GM12878 (cell line): ENCODE results near the gene RAD51B. TPM values are rescaled to one million over a fixed set of nuclear protein-coding genes. Genes with fewer than 3 reads are reported as not detected.
"Not testable (repeated sequence)": the region's sequence is repeated elsewhere in the genome, so short reads cannot be mapped to it uniquely, and the experiment has no call there.

Experiments
- ATAC-seq: fragments of 200-7000 bp; cut with Tn5 transposase; 3 replicates; pipeline ENCODE4 v1.9.1; 2020; ENCODE audit warnings: mild to moderate bottlenecking, moderate library complexity
- BruUV-seq: library from RNA; stranded (reverse); fragments of 400-500 nt; replicated peaks from 2 replicates; lab custom pipeline; 2021; lab: Mats Ljungman, UMichigan
- CTCF ChIA-PET: fragments of 300-600 bp; sonication (Branson Sonifier 250); formaldehyde crosslinking; extraction: SDS; loops from one replicate; lab custom pipeline; 2021; ENCODE audit warnings: inconsistent platforms; lab: Yijun Ruan, JAX
- POLR2A ChIA-PET: fragments of 350-600 bp; formaldehyde crosslinking; extraction: SDS; loops from one replicate; lab custom pipeline; 2021; ENCODE audit warnings: inconsistent platforms; lab: Charles Lee
- RAD21 ChIA-PET: fragments of 300-600 bp; sonication (Branson Sonifier 250); formaldehyde crosslinking; loops from one replicate; lab custom pipeline; 2023; ENCODE audit warnings: antibody characterized with exemption; ENCODE audit not compliant: unreplicated experiment; lab: Charles Lee
- SMC1A ChIA-PET: fragments of 300-600 bp; sonication (Branson Sonifier 250); formaldehyde crosslinking; loops from one replicate; lab custom pipeline; 2023; ENCODE audit not compliant: unreplicated experiment, uncharacterized antibody; lab: Charles Lee
- DNase-seq: peaks from one replicate; pipeline ENCODE4 v3.0.0-alpha.2; 2011; ENCODE audit warnings: low read depth, low spot score
- FAIRE-seq: peaks from 3 replicates; lab custom pipeline; 2011; peaks lifted over from hg19 to GRCh38; lab: Jason Lieb, UNC
- H2AFZ ChIP-seq: 2 replicates; pipeline ENCODE4 v1.6.0; 2011; ENCODE audit warnings: low read depth, low read length, control low read depth; ENCODE audit not compliant: control insufficient read depth
- H3K27ac ChIP-seq: 2 replicates; pipeline ENCODE4 v1.5.1; 2011; ENCODE audit warnings: control low read depth; ENCODE audit not compliant: control insufficient read depth, insufficient read depth
- H3K27me3 ChIP-seq, 2 experiments: replicated peaks in 1 of 2; 2 replicates each; pipeline versions ENCODE4 v1.6.0 to v1.6.1; 2011; ENCODE audit warnings: low read length in 1 of 2; ENCODE audit not compliant: control insufficient read depth in 2 of 2, insufficient read depth in 2 of 2
- H3K36me3 ChIP-seq, 2 experiments: 2 replicates each; pipeline ENCODE4 v1.5.1; 2011; ENCODE audit warnings: low read length in 1 of 2; ENCODE audit not compliant: control insufficient read depth in 2 of 2, insufficient read depth in 2 of 2
- H3K4me1 ChIP-seq: 2 replicates; pipeline ENCODE4 v1.6.1; 2011; ENCODE audit warnings: mild to moderate bottlenecking, low read length, moderate library complexity, mixed read lengths; ENCODE audit not compliant: control insufficient read depth, insufficient read depth
- H3K4me2 ChIP-seq: 2 replicates; pipeline ENCODE4 v1.6.0; 2011; ENCODE audit warnings: control low read depth; ENCODE audit not compliant: control insufficient read depth, insufficient read depth
- H3K4me3 ChIP-seq: fragments of 200-600 bp; sonication (generic); 2 replicates; pipeline ENCODE4 v1.5.1; 2016
- H3K79me2 ChIP-seq: 2 replicates; pipeline ENCODE4 v1.6.0; 2011; ENCODE audit warnings: low read length; ENCODE audit not compliant: control insufficient read depth, insufficient read depth
- H3K9ac ChIP-seq: 2 replicates; pipeline ENCODE4 v1.8.0; 2011; ENCODE audit warnings: low read length, control low read depth, mixed read lengths; ENCODE audit not compliant: control insufficient read depth, insufficient read depth
- H3K9me3 ChIP-seq: replicated peaks from 3 replicates; pipeline ENCODE4 v1.5.1; 2011; ENCODE audit warnings: mild to moderate bottlenecking, low read length; ENCODE audit not compliant: control insufficient read depth, insufficient read depth
- H4K20me1 ChIP-seq: 2 replicates; pipeline ENCODE4 v1.6.0; 2011; ENCODE audit not compliant: control insufficient read depth, insufficient read depth
- CHD1 ChIP-seq: IDR thresholded peaks from 2 replicates; pipeline ENCODE4 v1.6.1; 2012; ENCODE audit warnings: low read depth, low read length, improper control_type of control experiment
- IKZF2 ChIP-seq, 2 experiments: fragments of 450-650 bp; IDR thresholded peaks; 2 replicates each; pipeline ENCODE4 v1.6.1; 2017; ENCODE audit warnings: mild to moderate bottlenecking in 2 of 2, moderate library complexity in 2 of 2
- IRF4 ChIP-seq: IDR thresholded peaks from 2 replicates; pipeline ENCODE4 v1.6.1; 2011; ENCODE audit warnings: low read depth, low read length
- MLLT1 ChIP-seq: fragments of 450-650 bp; IDR thresholded peaks from 2 replicates; pipeline ENCODE4 v1.6.1; 2016; ENCODE audit warnings: mild to moderate bottlenecking
- REST ChIP-seq: IDR thresholded peaks from 2 replicates; pipeline ENCODE4 v1.6.1; 2012; ENCODE audit warnings: mild to moderate bottlenecking, low read depth, low read length
- TAF1 ChIP-seq: IDR thresholded peaks from 2 replicates; pipeline ENCODE4 v1.6.1; 2011; ENCODE audit warnings: mild to moderate bottlenecking, low read depth, low read length, borderline replicate concordance
- TCF3 ChIP-seq: IDR thresholded peaks from 2 replicates; pipeline ENCODE4 v1.6.1; 2012; ENCODE audit warnings: low read depth, mild to moderate bottlenecking, low read length, borderline replicate concordance; ENCODE audit not compliant: insufficient read depth
- USF1 ChIP-seq: IDR thresholded peaks from 2 replicates; pipeline ENCODE4 v1.6.1; 2011; ENCODE audit warnings: borderline replicate concordance, low read depth, mild to moderate bottlenecking, moderate library complexity, mixed read lengths, low read length; ENCODE audit not compliant: insufficient read depth; ENCODE audit errors: extremely low read length
- WGBS: methylation state at CpG from one replicate; pipeline ENCODE4 v1.1.6; 2016; ENCODE audit warnings: low lambda C conversion rate; ENCODE audit not compliant: insufficient replicate concordance, insufficient coverage; ENCODE audit errors: missing lambda C conversion rate; 5-methylcytosine and 5-hydroxymethylcytosine counted together
- in situ Hi-C: fragments of 300-500 bp; cut with MboI; formaldehyde crosslinking; loops from 9 replicates; pipeline ENCODE4 v1.14.3; 2018; ENCODE audit warnings: mixed read lengths
- intact Hi-C: fragments of 100-400 bp; cut with micrococcal nuclease; formaldehyde crosslinking; loops from one replicate; pipeline ENCODE4 v1.14.2; 2022; ENCODE audit not compliant: unreplicated experiment
- polyA plus RNA-seq, 11 experiments: library from polyadenylated mRNA; depleted of rRNA in 4 of 11; unstranded in 6 of 11; stranded (reverse) in 5 of 11; fragments of >200 nt; fragmentation: Nextera tagmentation in 4 of 11; fragmentation: Illumina TruSeq in 1 of 11; extraction: Ambion mirVana in 4 of 11; extraction: Trizol in 1 of 11; gene quantifications; 1 replicate in 1 of 11; 2 replicates in 10 of 11; pipeline versions ENCODE4 v1.2.1 to v1.2.3, GENCODE V29; 2011 to 2016; ENCODE audit warnings: inconsistent platforms in 2 of 11, missing spikeins in 2 of 11, low read depth in 1 of 11
- total RNA-seq, 4 experiments: library from RNA; depleted of rRNA in 3 of 4; stranded (reverse); fragments of >200 nt in 3 of 4; fragmentation: Illumina TruSeq in 1 of 4; extraction: Trizol in 1 of 4; gene quantifications; 2 replicates each; pipeline versions ENCODE4 v1.2.1 to v1.2.3, GENCODE V29; 2013 to 2021

RAD51B gene
- total and polyA plus RNA-seq, 10 of the 15 experiments (the other 5 are each of a cell fraction or from before 2014, with no cell fraction given), result 9.8 to 26.8 (median 21.3) TPM

GRCh38 chr14:68302938-68303337 is 483.4 kb downstream of the RAD51B start:
- H3K36me3 ChIP-seq, ATAC-seq, H3K9ac ChIP-seq, H3K9me3 ChIP-seq, H4K20me1 ChIP-seq, FAIRE-seq, BruUV-seq, intact Hi-C loops, H3K27ac ChIP-seq, H2AFZ ChIP-seq, DNase-seq, H3K4me2 ChIP-seq, H3K79me2 ChIP-seq, in situ Hi-C loops, H3K4me3 ChIP-seq, H3K27me3 ChIP-seq: not testable (repeated sequence)
- ChIA-PET CTCF (interaction anchor here (0.6 to 4.6 kb wide), 3 partner anchors 9 to 42 kb away, joined by 4 to 37 read pairs (median 5); no protein-coding TSS in a partner anchor), RAD21 (interaction anchor here (1.8 to 8.2 kb wide), 3 partner anchors 9 to 20 kb away, joined by 6 to 343 read pairs (median 59); no protein-coding TSS in a partner anchor), POLR2A (interaction anchor here (1.1 to 7.8 kb wide), 3 partner anchors 18 to 508 kb away, joined by 3 to 141 read pairs (median 4); no protein-coding TSS in a partner anchor), SMC1A (interaction anchor here (1.0 to 7.9 kb wide), 6 partner anchors 13 to 83 kb away, joined by 3 to 321 read pairs (median 110); no protein-coding TSS in a partner anchor)
- H3K4me1 ChIP-seq, result peaks cover 31% of the 10 kb centered on the region
- WGBS, result 93% methylated on average over 2 of the region's 2 CpGs

GRCh38 chr14:68305738-68306137 is 486.2 kb downstream of the RAD51B start:
- no peak for FAIRE-seq
- SMC1A ChIA-PET, result interaction anchor here (0.6 to 7.9 kb wide), 33 partner anchors 8 to 524 kb away, joined by 3 to 321 read pairs (median 8); no protein-coding TSS in a partner anchor
- no peaks in the 10 kb centered on the region; the same call in 1 of the 2 replicates for H3K79me2 ChIP-seq
- in situ Hi-C loops, result no loop called here
- no peaks in the 10 kb centered on the region for H4K20me1 ChIP-seq
- H3K36me3 ChIP-seq, result peaks cover 0 to 5% of the 10 kb centered on the region in 2 experiments; a peak in 1 of 4 replicates
- TSS peak; percentile 93 for BruUV-seq
- CTCF ChIA-PET, result interaction anchor here (0.7 to 5.7 kb wide), 21 partner anchors 9 to 361 kb away, joined by 3 to 73 read pairs (median 5); no protein-coding TSS in a partner anchor
- H3K9ac ChIP-seq, result peak overlapping the region; percentile 67
- H3K27me3 ChIP-seq, result no peaks in the 10 kb centered on the region
- H3K27ac ChIP-seq, result peak overlapping the region; percentile 98
- H3K9me3 ChIP-seq, result peaks cover 8% of the 10 kb centered on the region; the same call in 2 of the 3 replicates
- peaks cover 45% of the 10 kb centered on the region for H3K4me1 ChIP-seq
- POLR2A ChIA-PET, result interaction anchor here (0.5 to 7.8 kb wide), 22 partner anchors 11 to 509 kb away, joined by 3 to 141 read pairs (median 4); no protein-coding TSS in a partner anchor
- intact Hi-C loops, result loop anchor here (1.0 to 5.0 kb wide), 4 partner anchors 22 to 75 kb away; no protein-coding TSS in a partner anchor
- no peak overlapping the region for H2AFZ ChIP-seq
- RAD21 ChIA-PET, result interaction anchor here (0.6 to 13.1 kb wide), 26 partner anchors 8 to 514 kb away, joined by 3 to 343 read pairs (median 8); no protein-coding TSS in a partner anchor
- WGBS, result 18% methylated on average over 4 of the region's 4 CpGs
- peak overlapping the region; percentile 26 for H3K4me2 ChIP-seq
- peak; percentile 78 for DNase-seq
- no peak overlapping the region for H3K4me3 ChIP-seq
- peak; percentile 66 for ATAC-seq
- 0 out of 4 replicates have a peak, but pooled peaks of 1 of the 2 experiments have one; percentile 13 for TF ChIP-seq IKZF2 (IDR thresholded peaks at IDR 0.05)
- TF ChIP-seq TCF3, result 0 out of 2 replicates have a peak, but pooled peaks have one; percentile 54
- TF ChIP-seq TAF1, result 0 out of 2 replicates have a peak, but pooled peaks have one; percentile 20
- no peak for TF ChIP-seq CHD1
- peak; percentile 9; the same call in 1 of the 2 replicates for TF ChIP-seq IRF4
- no peak for TF ChIP-seq USF1
- TF ChIP-seq REST, result no peak
- TF ChIP-seq MLLT1, result peak; percentile 96
